Psoas muscle (tissue), 8 donors: ENCODE data around the gene MYCL. TPM values are rescaled to one million over a fixed set of nuclear protein-coding genes. Genes with fewer than 3 reads are reported as not detected.
A peak's percentile ranks its signal among the peaks of the same experiment; 100 is the strongest.

Experiments used
- ATAC-seq, 4 donors: fragments of 200-7000 bp; cut with Tn5 transposase; one replicate each; pipeline ENCODE4 v1.9.1; 2020; ENCODE audit warnings: moderate library complexity in 3 of 4, mild to moderate bottlenecking in 2 of 4
- DNase-seq, 2 donors: peaks; one replicate each; pipeline ENCODE4 v3.0.0-alpha.2; 2020
- H3K27ac ChIP-seq: fragments of 200-600 bp; one replicate; pipeline ENCODE4 v1.8.0; 2022
- H3K27me3 ChIP-seq, 3 donors: fragments of 200-600 bp in 1 of 3; one replicate each; pipeline versions ENCODE4 v1.6.1 to v1.8.0; 2013 to 2022; ENCODE audit warnings: low read length in 2 of 3, mild to moderate bottlenecking in 2 of 3, moderate library complexity in 1 of 3; ENCODE audit not compliant: insufficient read depth in 3 of 3
- H3K36me3 ChIP-seq, 2 donors: fragments of 200-600 bp in 1 of 2; one replicate each; pipeline versions ENCODE4 v1.6.1 to v1.8.0; 2013 to 2022; ENCODE audit warnings: low read depth in 1 of 2, mild to moderate bottlenecking in 1 of 2, moderate library complexity in 1 of 2; ENCODE audit not compliant: insufficient read depth in 1 of 2
- H3K4me1 ChIP-seq: fragments of 200-600 bp; one replicate; pipeline ENCODE4 v1.8.0; 2022
- H3K4me3 ChIP-seq: fragments of 200-600 bp; one replicate; pipeline ENCODE4 v1.8.0; 2022; ENCODE audit warnings: mild to moderate bottlenecking
- H3K9me3 ChIP-seq: fragments of 200-600 bp; one replicate; pipeline ENCODE4 v1.8.0; 2022
- CTCF ChIP-seq: fragments of 200-600 bp; IDR thresholded peaks from one replicate; pipeline ENCODE4 v1.8.0; 2022; ENCODE audit warnings: antibody characterized with exemption
- WGBS, 3 donors: extraction: QIAGEN DNeasy Blood & Tissue Kit; methylation state at CpG; one replicate each; pipeline versions ENCODE4 v1.1.6 to v1.1.7; 2013; 5-methylcytosine and 5-hydroxymethylcytosine counted together
- intact Hi-C, 2 donors: fragments of 100-400 bp; cut with DNase I; formaldehyde crosslinking; loops; one replicate each; pipeline versions ENCODE4 v1.11.0 to v1.14.2; 2022
- polyA plus RNA-seq, 3 donors: library from polyadenylated mRNA; stranded (reverse); fragments of 200-250 nt; gene quantifications; one replicate each; pipeline ENCODE4 v1.2.3, GENCODE V29; 2013
- total RNA-seq, 4 donors: library from RNA; stranded (reverse); fragmentation: NEBNext Ultra II Directional in 2 of 4; extraction: Animal tissue kit (Norgen Biotek cat#: 25700) in 2 of 4; gene quantifications; one replicate each; pipeline versions ENCODE4 v1.2.1 to v1.2.4, GENCODE V29; 2021 to 2023
- donor health status: healthy with polysubstance abuse.
- donor health status: DM: no; HTN: no; CAD: no; lungs with moderate emphysema.
- donor health status: Bipolar disorder and iron deficiency.
- donor health status: healthy.
- donor health status: DM: yes; HTN: yes; CAD: no.
- donor health status: DM: no; HTN: no; CAD: no.
- donor health status: DM: no; HTN: no; CAD: no.
- donor health status: DM: yes; HTN: yes; CAD: no.

MYCL gene
- total and polyA plus RNA-seq, 7 donors = 0.10 to 1.7 (median 0.20) TPM

- Histone ChIP-seq H3K9me3 (no peaks in the 10 kb centered on the region), H3K4me1 (no peaks in the 10 kb centered on the region), H3K27ac (no peak overlapping the region), H3K36me3 (no peaks in the 10 kb centered on the region), H3K4me3 (no peak overlapping the region), H3K27me3 (peaks cover 0 to 2% (median 0%) of the 10 kb centered on the region in 3 donors)
- ATAC-seq (no peak), DNase-seq (no peak)
- no peak for TF ChIP-seq CTCF
- intact Hi-C loops = no loop called here
- 94 to 96% (median 94%) methylated on average over 8 of the region's 8 CpGs for WGBS, 3 donors
These were observed 37.1 kb upstream of the MYCL start for GRCh38 chr1:39938856-39939255.

- ATAC-seq = no peak
- no peak for DNase-seq
- no peak overlapping the region for H3K4me3 ChIP-seq
- intact Hi-C loops = no loop called here
- 86 to 97% (median 88%) methylated on average over 2 of the region's 2 CpGs for WGBS, 3 donors
- no peaks in the 10 kb centered on the region for H3K4me1 ChIP-seq
- H3K27me3 ChIP-seq = peaks cover 0 to 2% (median 0%) of the 10 kb centered on the region in 3 donors
- no peak for TF ChIP-seq CTCF
- no peaks in the 10 kb centered on the region for H3K36me3 ChIP-seq
- no peaks in the 10 kb centered on the region for H3K9me3 ChIP-seq
- H3K27ac ChIP-seq = no peak overlapping the region
These were observed 35.2 kb upstream of the MYCL start for GRCh38 chr1:39936724-39937491.

GRCh38 chr1:39933956-39934941 is 32.5 kb upstream of the MYCL start:
- Histone ChIP-seq H3K9me3 (no peaks in the 10 kb centered on the region), H3K4me3 (no peak overlapping the region), H3K36me3 (no peaks in the 10 kb centered on the region), H3K27ac (peak overlapping the region; percentile 27), H3K27me3 (peaks cover 0 to 2% (median 0%) of the 10 kb centered on the region in 3 donors), H3K4me1 (no peaks in the 10 kb centered on the region)
- DNase-seq = peak; percentile 81 to 90
- ATAC-seq = peak; percentile 52 to 90 (median 84)
- 61 to 72% (median 66%) methylated on average over 12 of the region's 12 CpGs for WGBS, 3 donors
- TF ChIP-seq CTCF = no peak
- intact Hi-C loops = no loop called here

- Histone ChIP-seq H3K4me1 (no peaks in the 10 kb centered on the region), H3K27me3 (no peaks in the 10 kb centered on the region), H3K4me3 (no peak overlapping the region), H3K27ac (no peak overlapping the region), H3K36me3 (no peaks in the 10 kb centered on the region), H3K9me3 (no peaks in the 10 kb centered on the region)
- no peak for ATAC-seq
- TF ChIP-seq CTCF = no peak
- no peak for DNase-seq
- intact Hi-C loops = loop anchor here in 1 of 2 donors (5.0 kb wide), 1 partner anchor 38 kb away; no protein-coding TSS in a partner anchor
- WGBS, 3 donors = 61 to 74% (median 63%) methylated on average over 7 of the region's 7 CpGs
These were observed 27.3 kb upstream of the MYCL start for GRCh38 chr1:39928809-39929587.
